LNCAP (cell line): ENCODE data around the gene IL17RA.

Experiments used
- TF ChIP-seq, protein P1 (sequence below): fragments of 450-650 bp; IDR thresholded peaks from 2 replicates; pipeline ENCODE4 v1.5.1; 2017; ENCODE audit warnings: mild to moderate bottlenecking

Gene IL17RA

DNA sequence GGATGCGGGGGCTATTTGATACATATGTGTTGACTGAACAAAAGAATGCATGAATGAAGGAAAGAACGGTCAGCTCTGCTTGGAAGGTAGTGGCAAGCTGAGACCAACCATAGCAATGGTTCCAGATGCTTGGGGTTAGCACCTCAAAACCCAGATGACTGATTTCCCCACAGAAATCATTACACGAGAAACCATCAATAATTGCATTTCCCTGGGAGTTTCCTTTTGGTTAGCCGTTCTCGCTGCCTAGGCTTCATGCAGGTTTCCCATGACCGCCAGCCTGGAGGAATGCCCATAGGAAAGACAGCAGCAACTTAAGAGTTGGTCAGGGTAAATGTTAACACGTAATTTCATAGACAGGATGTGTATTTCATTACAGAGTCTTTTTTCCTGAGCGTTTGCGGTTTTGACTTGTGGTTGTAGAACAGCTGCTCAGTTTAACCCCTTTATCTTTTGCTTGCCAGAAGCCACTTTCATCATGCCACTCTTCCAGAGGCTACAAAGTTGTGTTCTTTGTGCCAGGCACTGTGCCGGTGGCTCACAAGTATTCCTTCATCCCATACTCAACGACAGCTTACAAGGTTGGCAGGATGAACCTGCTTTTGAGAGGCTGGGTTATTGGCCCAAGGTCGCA lies 2.8 kb downstream of the IL17RA start:
- TF ChIP-seq, protein P1, sequence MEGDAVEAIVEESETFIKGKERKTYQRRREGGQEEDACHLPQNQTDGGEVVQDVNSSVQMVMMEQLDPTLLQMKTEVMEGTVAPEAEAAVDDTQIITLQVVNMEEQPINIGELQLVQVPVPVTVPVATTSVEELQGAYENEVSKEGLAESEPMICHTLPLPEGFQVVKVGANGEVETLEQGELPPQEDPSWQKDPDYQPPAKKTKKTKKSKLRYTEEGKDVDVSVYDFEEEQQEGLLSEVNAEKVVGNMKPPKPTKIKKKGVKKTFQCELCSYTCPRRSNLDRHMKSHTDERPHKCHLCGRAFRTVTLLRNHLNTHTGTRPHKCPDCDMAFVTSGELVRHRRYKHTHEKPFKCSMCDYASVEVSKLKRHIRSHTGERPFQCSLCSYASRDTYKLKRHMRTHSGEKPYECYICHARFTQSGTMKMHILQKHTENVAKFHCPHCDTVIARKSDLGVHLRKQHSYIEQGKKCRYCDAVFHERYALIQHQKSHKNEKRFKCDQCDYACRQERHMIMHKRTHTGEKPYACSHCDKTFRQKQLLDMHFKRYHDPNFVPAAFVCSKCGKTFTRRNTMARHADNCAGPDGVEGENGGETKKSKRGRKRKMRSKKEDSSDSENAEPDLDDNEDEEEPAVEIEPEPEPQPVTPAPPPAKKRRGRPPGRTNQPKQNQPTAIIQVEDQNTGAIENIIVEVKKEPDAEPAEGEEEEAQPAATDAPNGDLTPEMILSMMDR, result no peak

DNA sequence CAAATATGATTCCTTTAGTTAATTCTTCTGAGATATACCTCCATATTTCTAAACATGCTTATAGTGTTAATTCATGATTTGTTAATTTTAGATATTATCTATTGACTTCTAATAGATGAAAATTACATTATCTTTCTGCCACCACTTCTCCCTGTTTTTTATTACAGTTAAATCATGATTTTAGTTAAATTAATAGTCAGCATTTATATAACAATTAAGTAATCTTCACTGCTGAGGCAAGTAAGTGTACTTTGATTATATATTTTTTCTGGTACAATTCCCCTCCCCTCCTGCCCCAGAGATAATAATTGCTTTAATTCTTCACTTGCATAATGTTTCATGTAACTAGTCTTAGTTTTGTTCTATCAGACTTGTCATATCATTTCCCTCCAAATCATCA lies 5.8 kb downstream of the IL17RA start:
- TF ChIP-seq, protein P1, result no peak

DNA sequence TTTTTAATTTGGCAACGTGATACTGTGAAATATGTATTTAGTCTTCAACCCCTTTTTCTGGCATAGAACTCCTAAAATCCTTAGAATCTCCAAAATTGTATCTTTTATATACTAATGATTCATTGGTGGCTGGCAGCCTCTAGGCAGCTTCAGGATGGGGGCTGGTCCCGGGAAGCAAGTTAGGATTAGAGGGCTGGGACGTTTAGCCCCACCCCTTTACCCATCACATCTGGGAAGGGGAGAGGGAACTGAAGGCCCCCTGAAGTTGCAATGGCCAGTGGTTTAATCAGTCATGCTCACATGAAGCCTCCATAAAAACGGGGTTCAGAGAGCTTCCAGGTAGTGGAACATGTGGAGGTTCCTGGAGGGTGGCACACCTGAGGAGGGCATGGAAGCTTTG lies 7.1 kb downstream of the IL17RA start:
- TF ChIP-seq, protein P1, result no peak

DNA sequence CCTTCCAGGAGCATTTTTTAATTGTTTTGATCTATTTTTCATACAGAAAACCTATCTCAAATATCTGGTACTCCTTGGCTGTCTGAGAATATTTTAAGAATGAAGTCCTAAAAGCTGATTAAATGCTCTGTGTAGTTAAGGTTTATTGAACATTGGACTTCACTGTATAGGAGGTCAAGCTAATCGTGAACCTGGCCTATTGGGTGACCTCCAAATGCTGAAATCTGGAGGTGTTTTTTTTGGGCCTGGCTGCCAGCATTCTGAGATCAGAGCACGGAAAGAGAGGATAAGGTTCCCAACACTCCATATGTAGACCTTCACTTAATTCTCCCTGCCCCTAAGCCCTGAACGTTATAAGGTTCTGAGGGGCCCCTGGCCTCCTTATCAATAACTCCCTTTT lies 8.3 kb downstream of the IL17RA start:
- TF ChIP-seq, protein P1, result no peak

DNA sequence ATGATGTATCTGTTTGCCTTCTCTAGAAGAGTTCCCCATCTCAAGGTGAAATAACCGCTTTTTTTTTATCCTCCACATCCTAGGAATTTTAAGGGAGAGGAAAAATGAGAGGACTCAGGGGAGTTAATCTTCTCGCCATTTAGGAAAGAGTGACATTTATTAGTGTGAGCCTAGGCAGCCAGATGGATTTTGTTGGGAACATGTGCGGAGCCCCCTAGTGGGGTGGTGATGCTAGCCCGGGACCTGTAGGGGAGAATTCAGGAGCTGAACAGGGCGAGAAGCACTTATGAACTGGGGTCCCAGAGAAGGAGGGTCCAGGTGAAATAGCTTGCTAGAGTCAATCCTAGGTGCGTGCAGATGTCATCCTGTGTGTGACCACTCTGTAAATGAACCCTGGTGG lies 10.7 kb downstream of the IL17RA start:
- TF ChIP-seq, protein P1, result peak; percentile 22; the same call in 1 of the 2 replicates

DNA sequence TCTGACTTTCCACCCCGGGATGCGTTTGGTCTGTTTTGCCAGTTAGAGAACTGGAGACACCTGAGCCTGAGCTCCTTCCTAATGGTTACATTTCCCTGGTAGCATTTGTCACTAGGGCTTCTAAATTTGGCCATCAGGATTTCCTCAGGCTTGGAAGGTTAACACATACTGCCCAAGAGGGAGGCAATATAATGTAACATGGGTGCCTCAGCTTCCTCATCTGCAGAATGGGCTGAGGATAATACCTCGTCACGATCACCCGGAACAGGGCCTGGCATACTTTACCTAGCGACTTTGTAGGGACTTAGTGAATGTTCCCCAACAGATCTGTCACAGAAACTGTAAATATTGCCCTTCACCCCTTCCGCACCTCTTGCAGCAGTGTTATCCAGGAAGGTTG lies 11.3 kb downstream of the IL17RA start:
- TF ChIP-seq, protein P1, result no peak

DNA sequence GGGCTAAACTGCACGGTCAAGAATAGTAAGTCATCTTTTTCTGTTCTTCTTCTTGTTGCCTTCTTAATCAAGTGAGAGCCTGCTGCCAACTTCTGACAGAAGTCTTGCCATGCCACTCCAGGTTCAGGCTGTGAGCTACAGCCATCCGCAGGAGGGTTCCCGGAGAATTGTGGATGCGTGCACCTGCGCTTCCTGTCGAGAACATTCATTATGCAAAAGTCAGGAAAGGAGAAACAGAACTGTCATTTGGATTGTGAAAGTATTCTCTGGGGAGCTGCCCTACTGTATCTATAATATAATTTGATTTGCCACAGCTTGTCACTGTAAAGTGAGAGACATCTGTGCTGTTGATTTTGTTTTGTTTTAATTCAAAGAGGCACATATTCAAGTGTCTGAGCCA lies 12.3 kb downstream of the IL17RA start:
- TF ChIP-seq, protein P1, result no peak

DNA sequence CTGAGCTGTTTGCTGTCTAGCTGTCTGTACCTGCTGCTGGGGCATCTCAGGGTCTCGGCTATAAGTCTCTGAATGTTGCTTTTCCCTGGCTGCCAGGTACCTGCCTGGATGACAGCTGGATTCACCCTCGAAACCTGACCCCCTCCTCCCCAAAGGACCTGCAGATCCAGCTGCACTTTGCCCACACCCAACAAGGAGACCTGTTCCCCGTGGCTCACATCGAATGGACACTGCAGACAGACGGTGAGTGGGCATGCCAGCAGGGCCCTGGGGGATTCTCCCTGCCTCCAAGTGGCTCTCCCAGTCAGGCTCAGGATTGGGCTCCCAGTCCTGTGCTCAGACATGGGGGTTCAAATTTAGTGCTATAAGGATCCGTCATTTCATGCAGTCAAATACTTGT lies 12.9 kb downstream of the IL17RA start:
- TF ChIP-seq, protein P1, result no peak
